Measurements from ENCODE around the gene TSNAXIP1. TPM values are rescaled to one million over a fixed set of nuclear protein-coding genes. Genes with fewer than 3 reads are reported as not detected.

The TSNAXIP1 gene
- total RNA-seq, 1 experiment from 2014 or later, result 1.2 TPM

DNA sequence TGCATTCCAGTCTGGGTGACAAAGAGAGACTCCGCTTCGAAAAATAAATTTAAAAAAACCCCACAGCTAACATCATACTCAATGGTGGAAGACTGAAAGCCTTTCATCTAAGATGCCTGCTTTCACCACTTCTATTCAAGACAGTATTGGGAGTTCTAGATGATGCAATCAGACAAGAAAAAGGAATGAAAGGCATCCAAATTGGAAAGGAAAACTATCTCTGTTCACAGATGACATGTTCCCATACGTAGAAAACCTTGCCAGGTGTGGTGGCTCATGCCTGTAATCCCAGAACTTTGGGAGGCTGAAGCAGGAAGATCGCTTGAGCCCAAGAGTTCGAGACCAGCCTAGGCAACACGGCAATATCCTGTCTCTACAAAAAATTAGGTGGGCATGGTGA, 31.4 kb upstream of the TSNAXIP1 start:
- RAD21 ChIA-PET (ENCODE audit: low non-redundant PET in 1 of 2, low total read pairs in 2 of 2, uncharacterized antibody in 2 of 2, unreplicated experiment in 2 of 2), result no interaction called here
- Histone ChIP-seq H3K36me3 (ENCODE audit: control insufficient read depth in 1 of 2, insufficient read depth in 2 of 2, low read length in 2 of 2) (no peaks in the 10 kb centered on the region), H4K20me1 (ENCODE audit: insufficient read depth) (no peaks in the 10 kb centered on the region), H3K27ac (ENCODE audit: low read depth, low read length) (no peak overlapping the region), H3K79me2 (ENCODE audit: insufficient read depth, low read length) (peaks cover 21% of the 10 kb centered on the region; the same call in 1 of the 2 replicates), H3K9ac (ENCODE audit: low read length) (no peak overlapping the region), H3K4me1 (ENCODE audit: control insufficient read depth in 1 of 2, insufficient read depth in 2 of 2, low read length in 2 of 2) (peaks cover 0 to 5% of the 10 kb centered on the region in 2 experiments; a peak in 1 of 4 replicates), H3K27me3 (ENCODE audit: insufficient read depth, low read length) (no peaks in the 10 kb centered on the region), H3K9me3 (ENCODE audit: control insufficient read depth in 1 of 2, insufficient read depth in 1 of 2, low read depth in 1 of 2, low read length in 2 of 2) (no peaks in the 10 kb centered on the region), H2AFZ (ENCODE audit: low read depth, low read length, poor library complexity, severe bottlenecking) (no peak overlapping the region), H3K4me2 (ENCODE audit: low read length) (no peak overlapping the region), H3K9me2 (ENCODE audit: insufficient read depth) (no peaks in the 10 kb centered on the region), H3K4me3 (replicated peaks in 1 of 2; ENCODE audit: low read depth in 1 of 2, low read length in 2 of 2) (no peak overlapping the region)
- DNase-seq (ENCODE audit: low read depth, low spot score) (no peak), ATAC-seq (no peak)
- CTCF ChIA-PET, result no interaction called here
- no TSS peak for BruUV-seq (replicated peaks)
- intact Hi-C loops (cut with micrococcal nuclease), result no loop called here
- POLR2A ChIA-PET, result no interaction called here
- no peak for TF ChIP-seq ZBTB33 (IDR thresholded peaks at IDR 0.05; ENCODE audit: extremely low read depth, insufficient replicate concordance, low read length)
- no peak for TF ChIP-seq POLR2A (IDR thresholded peaks at IDR 0.05; ENCODE audit: borderline replicate concordance, extremely low read depth, insufficient read depth, insufficient read length)
- TF ChIP-seq EZH2phosphoT487 (IDR thresholded peaks at IDR 0.05; ENCODE audit: borderline replicate concordance), result no peak
- no peak for TF ChIP-seq SRF (IDR thresholded peaks at IDR 0.05; ENCODE audit: low read depth)
- no peak for TF ChIP-seq ZNF274 (IDR thresholded peaks at IDR 0.05; ENCODE audit: low read depth, low read length)
- TF ChIP-seq REST (IDR thresholded peaks at IDR 0.05; ENCODE audit: low read depth), result no peak
- TF ChIP-seq, protein P1, sequence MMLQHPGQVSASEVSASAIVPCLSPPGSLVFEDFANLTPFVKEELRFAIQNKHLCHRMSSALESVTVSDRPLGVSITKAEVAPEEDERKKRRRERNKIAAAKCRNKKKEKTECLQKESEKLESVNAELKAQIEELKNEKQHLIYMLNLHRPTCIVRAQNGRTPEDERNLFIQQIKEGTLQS (IDR thresholded peaks at IDR 0.05), result no peak
